ENCODE measurements around the gene LRRC46. TPM values are rescaled to one million over a fixed set of nuclear protein-coding genes. Genes with fewer than 3 reads are reported as not detected.

The LRRC46 gene
- total and polyA plus RNA-seq, 9 of the 15 experiments (the other 6 are each of a cell fraction or from before 2014, with no cell fraction given), result 0.39 to 1.4 (median 0.53) TPM; not detected in 1

DNA sequence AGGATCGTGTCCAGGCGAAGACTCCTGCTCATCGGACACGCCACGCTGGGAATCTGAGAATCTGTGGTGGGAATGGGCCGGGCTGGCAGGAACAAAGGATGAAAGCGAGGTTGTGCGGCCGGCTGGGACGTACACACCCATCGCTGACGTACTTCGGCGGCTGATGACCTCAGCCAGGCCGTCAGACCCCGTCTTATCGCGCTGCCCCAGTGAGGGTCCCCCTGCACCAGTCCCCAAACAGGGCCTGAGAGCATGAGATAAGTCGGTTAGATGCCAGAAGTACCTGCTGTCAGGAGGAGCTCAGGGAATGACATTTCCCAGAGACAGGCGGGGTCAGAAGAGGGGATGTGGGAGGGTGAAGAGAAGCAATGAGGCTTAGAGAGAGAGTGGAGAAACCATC is 35.5 kb downstream of the LRRC46 start (continued):
- TF ChIP-seq CBFB (CRISPR knock-in tag; IDR thresholded peaks at IDR 0.05) (0 out of 2 replicates have a peak, but pooled peaks have one; percentile 71), REST (IDR thresholded peaks at IDR 0.05; ENCODE audit: borderline replicate concordance) (no peak; the same call in 1 of the 2 replicates), REST (CRISPR knock-in tag; IDR thresholded peaks at IDR 0.05; ENCODE audit: low read depth) (no peak), SIN3A (IDR thresholded peaks at IDR 0.05; ENCODE audit: borderline replicate concordance in 2 of 2, control insufficient read depth in 1 of 2, low read depth in 2 of 2, low read length in 2 of 2) (no peak), LEF1 (IDR thresholded peaks at IDR 0.05) (peak; percentile 98), NFIX (CRISPR knock-in tag; IDR thresholded peaks at IDR 0.05; ENCODE audit: low read depth) (no peak), ZNF77 (CRISPR knock-in tag; IDR thresholded peaks at IDR 0.05) (no peak), MTA2 (IDR thresholded peaks at IDR 0.05; ENCODE audit: low read depth) (peak; percentile 99), STAT5B (CRISPR knock-in tag; IDR thresholded peaks at IDR 0.05) (no peak), SIN3B (IDR thresholded peaks at IDR 0.05; ENCODE audit: low read depth) (no peak), KDM2B (CRISPR knock-in tag; IDR thresholded peaks at IDR 0.05) (no peak), MECOM (CRISPR knock-in tag; IDR thresholded peaks at IDR 0.05) (peak; percentile 90), EZH2 (IDR thresholded peaks at IDR 0.05; ENCODE audit: borderline replicate concordance, low read depth, low read length) (no peak; the same call in 1 of the 2 replicates), SMAD3 (CRISPR knock-in tag; conservative IDR thresholded peaks at IDR 0.05) (peak; percentile 90), ZNF707 (CRISPR knock-in tag; conservative IDR thresholded peaks at IDR 0.05) (no peak), RB1 (IDR thresholded peaks at IDR 0.05; ENCODE audit: low read depth) (peak; percentile 82), ZNF197 (CRISPR knock-in tag; IDR thresholded peaks at IDR 0.05; ENCODE audit: low read depth) (peak; percentile 97), ZNF23 (CRISPR knock-in tag; IDR thresholded peaks at IDR 0.05) (no peak), TAF1 (IDR thresholded peaks at IDR 0.05; ENCODE audit: control insufficient read depth, extremely low read depth, insufficient read depth, low read length, severe bottlenecking) (peak; percentile 54), ZFX (CRISPR knock-in tag; IDR thresholded peaks at IDR 0.05) (no peak), TEAD4 (IDR thresholded peaks at IDR 0.05; ENCODE audit: low read length) (peak; percentile 99), TEAD4 (CRISPR knock-in tag; IDR thresholded peaks at IDR 0.05; ENCODE audit: borderline replicate concordance) (no peak), XRCC3 (IDR thresholded peaks at IDR 0.05) (no peak), CHD1 (IDR thresholded peaks at IDR 0.05; ENCODE audit: low read length) (no peak), SPI1 (IDR thresholded peaks at IDR 0.05; ENCODE audit: borderline replicate concordance, low read depth, low read length) (no peak)
